Ishikawa (cell line): ENCODE results near the gene ARMC7.

Experiments used
- CEBPB ChIP-seq: IDR thresholded peaks from 2 replicates; pipeline ENCODE4 v1.6.1; 2012
- EGR1 ChIP-seq: IDR thresholded peaks from 2 replicates; pipeline ENCODE4 v1.6.1; 2012
- EP300 ChIP-seq: IDR thresholded peaks from 2 replicates; pipeline ENCODE4 v1.6.1; 2012; ENCODE audit warnings: borderline replicate concordance
- MAX ChIP-seq: IDR thresholded peaks from 2 replicates; pipeline ENCODE4 v1.6.1; 2012
- NFIC ChIP-seq: IDR thresholded peaks from 2 replicates; pipeline ENCODE4 v1.6.1; 2012
- RAD21 ChIP-seq: IDR thresholded peaks from 2 replicates; pipeline ENCODE4 v1.6.1; 2012; ENCODE audit warnings: low read depth
- TAF1 ChIP-seq: IDR thresholded peaks from 2 replicates; pipeline ENCODE4 v1.6.1; 2012; ENCODE audit warnings: low read depth, mild to moderate bottlenecking
- TCF12 ChIP-seq: IDR thresholded peaks from 2 replicates; pipeline ENCODE4 v1.6.1; 2012; ENCODE audit warnings: low read depth
- TEAD4 ChIP-seq: IDR thresholded peaks from 2 replicates; pipeline ENCODE4 v1.6.1; 2012
- YY1 ChIP-seq: IDR thresholded peaks from 2 replicates; pipeline ENCODE4 v1.6.1; 2012; ENCODE audit warnings: low read depth
- ZBTB7A ChIP-seq: IDR thresholded peaks from 2 replicates; pipeline ENCODE4 v1.6.1; 2012; ENCODE audit warnings: low read depth
- TF ChIP-seq, protein P1 (sequence below): IDR thresholded peaks from 2 replicates; pipeline ENCODE4 v1.6.1; 2012
- TF ChIP-seq, protein P2 (sequence below): IDR thresholded peaks from 2 replicates; pipeline ENCODE4 v1.6.1; 2012; ENCODE audit warnings: low read depth, mild to moderate bottlenecking

DNA sequence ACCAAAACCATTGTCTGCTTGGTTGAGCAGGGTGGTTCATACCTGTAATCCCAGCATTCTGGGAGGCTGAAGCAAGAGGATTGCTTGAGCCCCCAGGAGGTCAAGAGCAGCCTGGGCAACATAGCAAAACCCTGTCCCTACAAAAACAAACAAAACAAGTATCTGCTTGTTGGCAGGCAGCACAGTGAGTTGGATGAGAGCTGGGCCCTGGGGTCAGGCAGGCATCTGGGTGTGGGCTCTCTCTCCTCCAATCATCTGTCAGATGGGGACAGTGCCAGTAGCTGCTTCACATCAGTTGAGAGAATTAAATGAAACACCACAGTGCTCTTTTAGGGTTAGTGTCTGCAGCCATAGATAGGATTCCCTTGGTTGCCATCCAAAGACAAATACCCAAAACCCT, 5.8 kb downstream of the ARMC7 start:
- TF ChIP-seq NFIC (no peak), TAF1 (no peak), YY1 (no peak), MAX (no peak), EP300 (no peak), TCF12 (no peak), RAD21 (no peak), CEBPB (no peak), ZBTB7A (no peak), EGR1 (no peak), TEAD4 (no peak)
- TF ChIP-seq, protein P1, sequence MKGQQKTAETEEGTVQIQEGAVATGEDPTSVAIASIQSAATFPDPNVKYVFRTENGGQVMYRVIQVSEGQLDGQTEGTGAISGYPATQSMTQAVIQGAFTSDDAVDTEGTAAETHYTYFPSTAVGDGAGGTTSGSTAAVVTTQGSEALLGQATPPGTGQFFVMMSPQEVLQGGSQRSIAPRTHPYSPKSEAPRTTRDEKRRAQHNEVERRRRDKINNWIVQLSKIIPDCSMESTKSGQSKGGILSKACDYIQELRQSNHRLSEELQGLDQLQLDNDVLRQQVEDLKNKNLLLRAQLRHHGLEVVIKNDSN, result no peak
- TF ChIP-seq, protein P2, sequence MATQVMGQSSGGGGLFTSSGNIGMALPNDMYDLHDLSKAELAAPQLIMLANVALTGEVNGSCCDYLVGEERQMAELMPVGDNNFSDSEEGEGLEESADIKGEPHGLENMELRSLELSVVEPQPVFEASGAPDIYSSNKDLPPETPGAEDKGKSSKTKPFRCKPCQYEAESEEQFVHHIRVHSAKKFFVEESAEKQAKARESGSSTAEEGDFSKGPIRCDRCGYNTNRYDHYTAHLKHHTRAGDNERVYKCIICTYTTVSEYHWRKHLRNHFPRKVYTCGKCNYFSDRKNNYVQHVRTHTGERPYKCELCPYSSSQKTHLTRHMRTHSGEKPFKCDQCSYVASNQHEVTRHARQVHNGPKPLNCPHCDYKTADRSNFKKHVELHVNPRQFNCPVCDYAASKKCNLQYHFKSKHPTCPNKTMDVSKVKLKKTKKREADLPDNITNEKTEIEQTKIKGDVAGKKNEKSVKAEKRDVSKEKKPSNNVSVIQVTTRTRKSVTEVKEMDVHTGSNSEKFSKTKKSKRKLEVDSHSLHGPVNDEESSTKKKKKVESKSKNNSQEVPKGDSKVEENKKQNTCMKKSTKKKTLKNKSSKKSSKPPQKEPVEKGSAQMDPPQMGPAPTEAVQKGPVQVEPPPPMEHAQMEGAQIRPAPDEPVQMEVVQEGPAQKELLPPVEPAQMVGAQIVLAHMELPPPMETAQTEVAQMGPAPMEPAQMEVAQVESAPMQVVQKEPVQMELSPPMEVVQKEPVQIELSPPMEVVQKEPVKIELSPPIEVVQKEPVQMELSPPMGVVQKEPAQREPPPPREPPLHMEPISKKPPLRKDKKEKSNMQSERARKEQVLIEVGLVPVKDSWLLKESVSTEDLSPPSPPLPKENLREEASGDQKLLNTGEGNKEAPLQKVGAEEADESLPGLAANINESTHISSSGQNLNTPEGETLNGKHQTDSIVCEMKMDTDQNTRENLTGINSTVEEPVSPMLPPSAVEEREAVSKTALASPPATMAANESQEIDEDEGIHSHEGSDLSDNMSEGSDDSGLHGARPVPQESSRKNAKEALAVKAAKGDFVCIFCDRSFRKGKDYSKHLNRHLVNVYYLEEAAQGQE, result no peak
